ENCODE results near the gene MAGED4B. TPM values are rescaled to one million over a fixed set of nuclear protein-coding genes. Genes with fewer than 3 reads are reported as not detected.
"Not testable (repeated sequence)": the region's sequence is repeated elsewhere in the genome, so short reads cannot be mapped to it uniquely, and the experiment has no call there.

Gene MAGED4B
- total RNA-seq, 2 donors from 2014 or later, result 132 to 225 TPM

DNA sequence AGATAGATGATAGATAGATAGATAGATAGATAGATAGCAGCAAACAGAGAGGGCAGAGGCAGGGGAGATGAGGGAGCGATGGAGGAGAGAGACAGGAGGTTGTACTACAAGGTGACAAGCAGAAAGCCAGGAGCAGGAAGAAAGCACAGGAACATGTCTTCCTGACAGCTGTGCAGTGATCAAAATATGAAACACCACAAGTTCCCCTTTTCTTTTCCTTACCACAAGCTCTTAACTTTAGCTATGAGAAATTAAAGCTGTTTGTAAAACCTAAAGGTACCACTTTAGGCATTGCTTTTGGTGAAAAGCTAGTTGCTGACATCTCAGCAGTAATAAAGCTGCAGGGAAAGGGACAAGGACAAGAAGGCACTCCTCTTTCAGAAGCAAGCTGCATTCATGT is 9.1 kb upstream of the MAGED4B start:
- Mint-ChIP-seq H3K27ac (no peak overlapping the region), H3K4me1 (no peaks in the 10 kb centered on the region), H3K4me3 (no peak overlapping the region), H3K9me3 (peaks cover 35% of the 10 kb centered on the region), H3K27me3 (ENCODE audit: insufficient read depth) (peaks cover 2% of the 10 kb centered on the region), H3K36me3 (ENCODE audit: low read depth) (no peaks in the 10 kb centered on the region)
- Histone ChIP-seq H3K27me3 (ENCODE audit: control insufficient read depth, insufficient read depth, low read length, poor library complexity, severe bottlenecking) (no peaks in the 10 kb centered on the region), H3K36me3 (ENCODE audit: control insufficient read depth, insufficient read depth, low read length) (no peaks in the 10 kb centered on the region), H3K4me1 (ENCODE audit: control insufficient read depth, insufficient read depth, low read length) (no peaks in the 10 kb centered on the region), H3K9me3 (ENCODE audit: control insufficient read depth, low read length) (no peaks in the 10 kb centered on the region), H3K9ac (ENCODE audit: extremely low read depth, low read length, poor library complexity, severe bottlenecking) (no peak overlapping the region), H3K27ac (ENCODE audit: low read depth, low read length) (no peak overlapping the region), H3K4me3 (ENCODE audit: low read length) (no peak overlapping the region)
- TF ChIP-seq, protein P1, sequence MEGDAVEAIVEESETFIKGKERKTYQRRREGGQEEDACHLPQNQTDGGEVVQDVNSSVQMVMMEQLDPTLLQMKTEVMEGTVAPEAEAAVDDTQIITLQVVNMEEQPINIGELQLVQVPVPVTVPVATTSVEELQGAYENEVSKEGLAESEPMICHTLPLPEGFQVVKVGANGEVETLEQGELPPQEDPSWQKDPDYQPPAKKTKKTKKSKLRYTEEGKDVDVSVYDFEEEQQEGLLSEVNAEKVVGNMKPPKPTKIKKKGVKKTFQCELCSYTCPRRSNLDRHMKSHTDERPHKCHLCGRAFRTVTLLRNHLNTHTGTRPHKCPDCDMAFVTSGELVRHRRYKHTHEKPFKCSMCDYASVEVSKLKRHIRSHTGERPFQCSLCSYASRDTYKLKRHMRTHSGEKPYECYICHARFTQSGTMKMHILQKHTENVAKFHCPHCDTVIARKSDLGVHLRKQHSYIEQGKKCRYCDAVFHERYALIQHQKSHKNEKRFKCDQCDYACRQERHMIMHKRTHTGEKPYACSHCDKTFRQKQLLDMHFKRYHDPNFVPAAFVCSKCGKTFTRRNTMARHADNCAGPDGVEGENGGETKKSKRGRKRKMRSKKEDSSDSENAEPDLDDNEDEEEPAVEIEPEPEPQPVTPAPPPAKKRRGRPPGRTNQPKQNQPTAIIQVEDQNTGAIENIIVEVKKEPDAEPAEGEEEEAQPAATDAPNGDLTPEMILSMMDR (conservative IDR thresholded peaks at IDR 0.05), result no peak
- no peak for DNase-seq
- WGBS, 2 experiments (ENCODE audit: insufficient coverage in 1 of 2, insufficient read length in 1 of 2), result 100% methylated on average over 1 of the region's 1 CpG; no CpG with 5 or more reads in 1 of the 2 experiments

DNA sequence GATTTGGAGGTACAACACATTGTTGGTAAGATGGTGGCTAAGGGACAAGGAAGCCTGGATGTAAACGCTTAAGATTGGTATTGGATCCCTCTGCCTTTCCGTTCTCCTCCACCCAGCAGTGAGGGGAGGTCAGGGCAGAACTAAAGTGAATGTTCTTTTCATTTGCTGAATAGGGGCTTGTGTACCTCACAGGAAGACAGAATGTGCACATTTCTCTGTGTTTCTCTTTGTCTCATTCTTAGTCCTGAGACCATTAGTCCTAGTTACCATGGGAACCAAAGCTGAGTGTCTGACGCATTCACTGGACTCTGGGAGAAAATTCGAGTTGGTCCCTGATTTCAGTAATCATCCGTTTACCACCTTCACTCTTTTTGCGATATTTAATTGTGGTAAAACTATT is 26.7 kb downstream of the MAGED4B start:
- not testable (repeated sequence) for H3K36me3 Mint-ChIP-seq (ENCODE audit: low read depth); DNase-seq; H3K4me3 Mint-ChIP-seq; H3K9me3 Mint-ChIP-seq; H3K27me3 ChIP-seq (ENCODE audit: control insufficient read depth, insufficient read depth, low read length, poor library complexity, severe bottlenecking); H3K4me3 ChIP-seq (ENCODE audit: low read length); H3K4me1 Mint-ChIP-seq; H3K27me3 Mint-ChIP-seq (ENCODE audit: insufficient read depth); H3K27ac Mint-ChIP-seq; H3K4me1 ChIP-seq (ENCODE audit: control insufficient read depth, insufficient read depth, low read length); H3K9ac ChIP-seq (ENCODE audit: extremely low read depth, low read length, poor library complexity, severe bottlenecking); H3K27ac ChIP-seq (ENCODE audit: low read depth, low read length); H3K36me3 ChIP-seq (ENCODE audit: control insufficient read depth, insufficient read depth, low read length); H3K9me3 ChIP-seq (ENCODE audit: control insufficient read depth, low read length)
- no CpG with 5 or more reads among the region's 6 CpGs for WGBS, 2 experiments (ENCODE audit: insufficient coverage in 1 of 2, insufficient read length in 1 of 2)

DNA sequence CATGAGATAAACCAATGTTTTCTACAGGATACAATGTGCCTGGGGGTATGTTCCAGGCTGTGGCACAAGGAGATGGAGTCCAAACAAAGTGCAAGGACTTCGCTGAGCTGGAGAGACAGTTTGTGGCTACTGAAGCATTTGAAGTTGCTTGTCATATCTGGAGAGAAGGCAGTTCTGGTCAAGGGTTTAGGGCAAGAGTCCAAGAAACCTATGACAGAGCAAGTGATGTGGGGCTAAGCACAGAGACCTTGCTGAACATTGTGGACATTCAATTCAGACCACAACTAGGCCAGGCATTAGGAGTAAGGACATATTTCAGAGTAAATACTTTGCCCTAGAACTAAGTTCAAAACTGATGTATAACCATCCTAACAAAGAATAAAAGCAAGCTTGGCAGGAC is 34.8 kb downstream of the MAGED4B start:
- Histone ChIP-seq H3K4me1 (ENCODE audit: control insufficient read depth, insufficient read depth, low read length) (no peaks in the 10 kb centered on the region), H3K36me3 (ENCODE audit: control insufficient read depth, insufficient read depth, low read length) (no peaks in the 10 kb centered on the region), H3K27me3 (ENCODE audit: control insufficient read depth, insufficient read depth, low read length, poor library complexity, severe bottlenecking) (no peaks in the 10 kb centered on the region), H3K9ac (ENCODE audit: extremely low read depth, low read length, poor library complexity, severe bottlenecking) (no peak overlapping the region), H3K27ac (ENCODE audit: low read depth, low read length) (no peak overlapping the region), H3K4me3 (ENCODE audit: low read length) (no peak overlapping the region), H3K9me3 (ENCODE audit: control insufficient read depth, low read length) (no peaks in the 10 kb centered on the region)
- Mint-ChIP-seq H3K4me1 (no peaks in the 10 kb centered on the region), H3K27me3 (ENCODE audit: insufficient read depth) (peaks cover 2% of the 10 kb centered on the region), H3K27ac (no peak overlapping the region), H3K36me3 (ENCODE audit: low read depth) (no peaks in the 10 kb centered on the region), H3K4me3 (no peak overlapping the region), H3K9me3 (peaks cover 48% of the 10 kb centered on the region)
- WGBS, 2 experiments (ENCODE audit: insufficient coverage in 1 of 2, insufficient read length in 1 of 2), result 90% methylated on average over 1 of the region's 1 CpG; no CpG with 5 or more reads in 1 of the 2 experiments
- no peak for DNase-seq
- TF ChIP-seq, protein P1 (conservative IDR thresholded peaks at IDR 0.05), result no peak

DNA sequence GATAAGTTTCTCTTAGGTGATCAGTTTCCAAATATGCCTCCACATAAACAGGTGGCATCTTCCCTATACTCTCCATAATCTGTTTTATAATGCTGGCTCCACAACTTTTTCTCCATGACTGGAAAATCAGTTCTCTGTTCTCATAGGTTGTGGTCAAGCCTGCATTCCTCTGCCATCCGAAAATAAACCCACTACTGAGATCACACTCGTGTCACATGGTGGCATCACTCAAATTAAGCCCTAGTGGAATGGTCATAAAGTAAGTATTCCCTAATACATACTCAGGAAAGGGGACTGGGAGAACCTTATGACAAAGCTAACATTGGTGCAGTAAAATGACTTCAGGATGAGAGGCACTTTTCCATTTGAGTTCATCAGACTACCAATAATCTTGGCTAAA is 37.6 kb downstream of the MAGED4B start:
- no peak overlapping the region for H3K27ac Mint-ChIP-seq
- Histone ChIP-seq H3K4me3 (ENCODE audit: low read length) (no peak overlapping the region), H3K9me3 (ENCODE audit: control insufficient read depth, low read length) (no peaks in the 10 kb centered on the region), H3K27ac (ENCODE audit: low read depth, low read length) (no peak overlapping the region), H3K4me1 (ENCODE audit: control insufficient read depth, insufficient read depth, low read length) (no peaks in the 10 kb centered on the region), H3K9ac (ENCODE audit: extremely low read depth, low read length, poor library complexity, severe bottlenecking) (no peak overlapping the region), H3K36me3 (ENCODE audit: control insufficient read depth, insufficient read depth, low read length) (no peaks in the 10 kb centered on the region), H3K27me3 (ENCODE audit: control insufficient read depth, insufficient read depth, low read length, poor library complexity, severe bottlenecking) (no peaks in the 10 kb centered on the region)
- H3K4me1 Mint-ChIP-seq, result no peaks in the 10 kb centered on the region
- H3K27me3 Mint-ChIP-seq (ENCODE audit: insufficient read depth), result peaks cover 3% of the 10 kb centered on the region
- WGBS, 2 experiments (ENCODE audit: insufficient coverage in 1 of 2, insufficient read length in 1 of 2), result 83% methylated on average over 2 of the region's 2 CpGs; no CpG with 5 or more reads in 1 of the 2 experiments
- no peak overlapping the region for H3K4me3 Mint-ChIP-seq
- peaks cover 64% of the 10 kb centered on the region for H3K9me3 Mint-ChIP-seq
- H3K36me3 Mint-ChIP-seq (ENCODE audit: low read depth), result no peaks in the 10 kb centered on the region
- no peak for DNase-seq
- TF ChIP-seq, protein P1 (conservative IDR thresholded peaks at IDR 0.05), result no peak

Data from endodermal cell (in vitro differentiated cells).